Epithelial cell of esophagus (primary cell): ENCODE results near the gene LYZL2.

ENCODE experiments used
- DNase-seq: peaks from one replicate; pipeline ENCODE4 v3.0.0; 2010; ENCODE audit warnings: low read depth
- H3K4me3 ChIP-seq: 2 replicates; pipeline ENCODE4 v1.5.1; 2011; ENCODE audit warnings: mild to moderate bottlenecking, low read length, control low read depth
- TF ChIP-seq, protein P1 (sequence below): IDR thresholded peaks from 2 replicates; pipeline ENCODE4 v1.5.1; 2011; ENCODE audit warnings: low read depth, mild to moderate bottlenecking, low read length, control low read depth, inconsistent platforms; ENCODE audit not compliant: insufficient read depth; ENCODE audit errors: missing control alignments

LYZL2 gene

DNA sequence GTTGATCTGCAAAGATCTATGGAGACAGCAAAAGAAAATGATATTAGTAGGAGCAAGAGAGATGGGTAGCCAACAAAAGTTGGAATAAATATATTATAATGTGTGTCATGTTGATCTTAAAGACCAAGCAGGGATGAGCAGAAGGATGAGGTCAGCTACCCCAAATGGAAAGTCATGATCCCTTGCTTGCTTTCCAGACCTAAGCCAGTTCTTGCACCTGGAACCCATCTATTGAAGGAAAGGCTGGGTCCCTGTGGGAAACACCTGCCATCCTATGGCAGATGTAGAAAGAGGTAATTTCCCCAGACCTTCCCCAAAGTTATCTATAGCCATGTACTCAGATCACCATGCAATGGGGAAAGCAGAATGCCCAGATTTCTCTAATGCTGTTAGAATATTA is 52.5 kb downstream of the LYZL2 start:
- H3K4me3 ChIP-seq, result no peak overlapping the region
- TF ChIP-seq, protein P1, sequence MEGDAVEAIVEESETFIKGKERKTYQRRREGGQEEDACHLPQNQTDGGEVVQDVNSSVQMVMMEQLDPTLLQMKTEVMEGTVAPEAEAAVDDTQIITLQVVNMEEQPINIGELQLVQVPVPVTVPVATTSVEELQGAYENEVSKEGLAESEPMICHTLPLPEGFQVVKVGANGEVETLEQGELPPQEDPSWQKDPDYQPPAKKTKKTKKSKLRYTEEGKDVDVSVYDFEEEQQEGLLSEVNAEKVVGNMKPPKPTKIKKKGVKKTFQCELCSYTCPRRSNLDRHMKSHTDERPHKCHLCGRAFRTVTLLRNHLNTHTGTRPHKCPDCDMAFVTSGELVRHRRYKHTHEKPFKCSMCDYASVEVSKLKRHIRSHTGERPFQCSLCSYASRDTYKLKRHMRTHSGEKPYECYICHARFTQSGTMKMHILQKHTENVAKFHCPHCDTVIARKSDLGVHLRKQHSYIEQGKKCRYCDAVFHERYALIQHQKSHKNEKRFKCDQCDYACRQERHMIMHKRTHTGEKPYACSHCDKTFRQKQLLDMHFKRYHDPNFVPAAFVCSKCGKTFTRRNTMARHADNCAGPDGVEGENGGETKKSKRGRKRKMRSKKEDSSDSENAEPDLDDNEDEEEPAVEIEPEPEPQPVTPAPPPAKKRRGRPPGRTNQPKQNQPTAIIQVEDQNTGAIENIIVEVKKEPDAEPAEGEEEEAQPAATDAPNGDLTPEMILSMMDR, result no peak
- no peak for DNase-seq

DNA sequence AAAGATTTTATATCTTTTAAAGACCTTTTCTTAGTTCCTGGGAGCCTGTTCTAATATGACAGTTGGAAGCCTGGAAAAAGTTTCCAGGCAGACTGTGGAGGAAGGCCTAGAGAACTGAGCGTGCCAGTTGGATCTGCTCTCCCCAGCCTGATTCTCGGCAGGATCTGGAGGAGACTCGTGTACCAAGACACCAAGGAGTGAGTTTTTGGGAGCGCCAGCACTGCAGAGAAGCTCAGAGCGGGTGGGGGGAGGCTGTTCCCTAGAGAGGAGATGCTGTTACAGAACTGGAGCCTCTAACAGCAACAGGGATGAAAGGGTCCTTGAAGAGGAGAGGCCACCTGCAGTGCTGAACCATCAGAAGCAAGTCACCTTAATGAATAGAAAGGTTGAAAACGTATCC is 52.9 kb downstream of the LYZL2 start:
- TF ChIP-seq, protein P1, result no peak
- no peak overlapping the region for H3K4me3 ChIP-seq
- no peak for DNase-seq

DNA sequence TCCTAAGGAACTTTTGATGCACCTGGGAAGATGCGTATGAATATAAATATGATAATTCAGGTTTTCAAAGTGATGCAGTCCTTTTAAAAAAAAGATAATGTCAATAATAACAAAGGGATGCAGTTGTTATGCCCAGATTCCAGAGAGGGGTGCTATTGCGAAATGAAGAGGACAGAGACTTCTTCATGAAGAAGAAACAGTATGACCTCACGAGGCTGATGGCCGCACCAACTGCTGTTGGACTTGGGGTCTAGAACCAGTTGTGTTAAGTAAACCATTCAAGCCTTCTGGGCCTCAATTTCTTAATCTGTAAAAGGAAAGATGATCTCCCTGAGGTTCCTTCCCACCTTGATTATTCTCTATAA is 55.1 kb downstream of the LYZL2 start:
- no peak overlapping the region for H3K4me3 ChIP-seq
- no peak for DNase-seq
- TF ChIP-seq, protein P1, result no peak

DNA sequence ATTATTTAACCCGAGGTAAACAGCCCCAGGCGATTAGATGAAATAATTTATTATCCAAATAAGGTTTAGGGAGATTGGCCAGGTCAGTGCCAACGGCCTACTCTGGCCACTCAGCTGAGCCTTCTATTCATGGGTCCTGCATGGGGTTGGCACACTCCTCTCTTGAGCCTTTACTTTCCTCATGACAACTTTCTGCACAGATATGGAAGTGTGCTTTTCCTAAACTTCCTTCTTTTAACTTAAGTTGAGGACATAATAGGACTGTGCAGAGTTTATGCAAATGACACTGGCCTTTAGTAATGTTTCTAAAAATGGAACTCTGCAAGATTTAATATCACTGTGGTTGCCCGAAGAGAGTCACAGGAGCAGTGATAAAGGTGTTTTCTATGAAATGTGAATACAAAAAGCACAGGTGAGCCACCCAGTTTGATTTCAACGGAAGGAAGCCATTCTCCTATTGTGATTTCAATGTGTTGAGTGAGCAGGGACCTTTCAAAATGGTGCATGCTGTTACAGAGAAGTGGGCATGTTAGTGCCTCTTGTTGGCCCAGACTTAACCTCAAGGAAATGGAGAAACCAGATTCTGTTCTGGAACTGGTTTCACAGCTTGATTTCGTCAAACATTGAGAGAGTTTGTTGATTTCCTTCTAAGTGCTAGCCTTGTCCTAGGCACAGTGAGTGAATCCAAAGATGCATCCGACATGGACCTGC is 55.7 kb downstream of the LYZL2 start:
- peak; percentile 9 for DNase-seq
- TF ChIP-seq, protein P1, result no peak
- no peak overlapping the region for H3K4me3 ChIP-seq

DNA sequence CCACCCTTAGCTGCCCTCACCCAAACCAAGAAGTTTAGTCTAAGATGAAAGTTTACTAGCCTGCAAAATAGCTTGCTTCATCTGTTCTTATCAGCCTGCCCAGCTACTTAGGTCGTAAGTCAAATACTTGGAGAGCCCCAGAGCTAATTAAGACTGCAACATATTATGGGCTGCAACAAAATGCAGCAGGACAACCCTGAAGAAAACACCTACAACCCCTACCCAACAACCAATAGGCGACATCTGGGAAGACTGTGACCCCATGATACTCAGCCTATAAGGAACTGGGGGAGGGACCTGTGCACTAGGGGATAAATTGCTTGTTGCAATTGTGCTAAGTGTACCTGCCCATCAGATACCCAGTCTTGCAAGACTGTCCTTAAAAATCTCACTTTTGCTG is 64.1 kb downstream of the LYZL2 start:
- no peak overlapping the region for H3K4me3 ChIP-seq
- DNase-seq, result no peak
- TF ChIP-seq, protein P1, result no peak

DNA sequence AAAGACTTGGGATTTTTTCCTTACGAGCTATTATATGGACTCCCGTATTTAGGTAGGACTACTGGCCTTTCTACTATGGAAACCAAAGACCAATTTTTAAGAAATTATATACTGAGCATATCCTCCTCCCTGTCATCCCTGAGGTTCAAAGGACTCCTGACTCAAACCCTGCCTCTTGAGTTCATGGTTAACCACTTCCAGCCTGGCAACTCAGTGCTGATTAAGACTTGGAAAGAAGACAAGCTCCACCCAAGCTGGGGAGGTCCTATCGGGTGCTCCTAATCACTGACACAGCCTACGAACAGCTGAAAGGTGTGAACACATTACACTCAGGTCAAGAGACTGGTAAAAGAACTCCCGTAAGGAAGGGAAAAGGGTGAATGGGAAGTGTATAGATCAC is 66.8 kb downstream of the LYZL2 start:
- peak; percentile 64 for DNase-seq

More for the DNA sequence above, 66.8 kb downstream of the LYZL2 start:
- H3K4me3 ChIP-seq, result no peak overlapping the region
- TF ChIP-seq, protein P1, result no peak
